Measurements from ENCODE around the gene AP2M1. TPM values are rescaled to one million over a fixed set of nuclear protein-coding genes. Genes with fewer than 3 reads are reported as not detected.

AP2M1 gene
- total and polyA plus RNA-seq, 2 of the 8 experiments (the other 6 are each of a cell fraction or from before 2014, with no cell fraction given), result 403 to 454 TPM

DNA sequence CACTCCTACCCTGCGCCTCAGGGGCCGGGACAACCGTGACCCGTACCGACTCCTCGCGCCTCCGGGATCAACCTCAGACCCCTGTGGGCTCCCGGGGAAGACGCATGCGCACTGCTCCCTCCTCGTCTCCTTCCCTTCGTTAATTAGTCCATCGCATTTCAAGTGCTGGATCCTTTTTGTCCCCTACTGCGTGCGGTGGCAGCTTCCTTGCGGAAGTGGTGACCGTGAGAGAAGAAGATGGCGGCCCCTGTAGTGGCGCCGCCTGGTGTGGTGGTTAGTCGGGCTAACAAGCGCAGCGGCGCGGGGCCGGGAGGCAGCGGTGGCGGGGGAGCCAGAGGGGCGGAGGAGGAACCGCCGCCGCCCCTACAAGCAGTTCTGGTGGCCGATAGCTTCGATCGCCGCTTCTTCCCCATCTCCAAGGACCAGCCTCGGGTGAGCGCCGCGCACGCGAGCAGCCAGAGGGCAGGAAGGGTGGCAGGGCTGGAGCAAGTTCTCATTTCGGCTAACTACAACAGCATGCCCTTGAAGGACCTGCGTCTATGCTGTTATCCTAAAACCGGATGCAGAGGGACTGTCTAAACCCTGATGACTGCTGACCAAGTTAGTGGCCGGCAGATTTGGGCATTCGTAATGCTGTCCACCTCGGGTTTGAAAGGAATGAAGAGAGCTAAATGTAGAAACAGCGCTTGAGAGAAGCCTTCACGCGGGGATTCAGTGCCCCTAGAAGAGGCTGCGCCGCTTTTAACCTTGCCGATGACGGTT, 39.3 kb upstream of the AP2M1 start, which contains the start of gene EIF2B5 (continued):
- TF ChIP-seq POLR2A (IDR thresholded peaks at IDR 0.05; ENCODE audit: control extremely low read depth in 1 of 2, low read depth in 2 of 2, low read length in 2 of 2), result peak; percentile 83 to 85
- no peak for TF ChIP-seq RXRA (IDR thresholded peaks at IDR 0.05; ENCODE audit: insufficient read depth, low read depth, low read length)
- TF ChIP-seq SUZ12 (IDR thresholded peaks at IDR 0.05; ENCODE audit: low read length), result no peak
- peak; percentile 66 for TF ChIP-seq KDM4A (IDR thresholded peaks at IDR 0.05; ENCODE audit: low read depth, low read length, severe bottlenecking)
- TF ChIP-seq PHF8 (conservative IDR thresholded peaks at IDR 0.05; ENCODE audit: low read depth, low read length), result peak; percentile 85
- 0 out of 3 replicates have a peak, but pooled peaks of 1 of the 2 experiments have one; percentile 25 for TF ChIP-seq EP300 (IDR thresholded peaks at IDR 0.05; ENCODE audit: borderline replicate concordance in 1 of 2, low read depth in 2 of 2, low read length in 2 of 2)
